Osteoblast (primary cell): ENCODE data around the gene INS. TPM values are rescaled to one million over a fixed set of nuclear protein-coding genes. Genes with fewer than 3 reads are reported as not detected.
A peak's percentile ranks its signal among the peaks of the same experiment; 100 is the strongest.

ENCODE experiments used
- DNase-seq: peaks from one replicate; pipeline ENCODE4 v3.0.0; 2011; ENCODE audit warnings: low spot score, mixed read lengths; ENCODE audit not compliant: insufficient read length; ENCODE audit errors: missing footprints
- H2AFZ ChIP-seq: 2 replicates; pipeline ENCODE4 v1.6.0; 2011; ENCODE audit warnings: mild to moderate bottlenecking, low read length
- H3K27ac ChIP-seq: 2 replicates; pipeline ENCODE4 v1.5.1; 2011; ENCODE audit warnings: mild to moderate bottlenecking, low read depth, low read length, moderate library complexity
- H3K27me3 ChIP-seq: 2 replicates; pipeline ENCODE4 v1.6.0; 2012; ENCODE audit warnings: mild to moderate bottlenecking, control low read depth, inconsistent platforms, low read length, moderate library complexity; ENCODE audit not compliant: insufficient read depth
- H3K36me3 ChIP-seq: 2 replicates; pipeline ENCODE4 v1.5.1; 2011; ENCODE audit warnings: mild to moderate bottlenecking, low read length, control low read depth, moderate library complexity; ENCODE audit not compliant: insufficient read depth
- H3K4me1 ChIP-seq: 2 replicates; pipeline ENCODE4 v1.5.1; 2011; ENCODE audit warnings: mild to moderate bottlenecking, low read length, control low read depth, moderate library complexity; ENCODE audit not compliant: insufficient read depth
- H3K4me2 ChIP-seq: 2 replicates; pipeline ENCODE4 v1.6.0; 2011; ENCODE audit warnings: mild to moderate bottlenecking, low read length; ENCODE audit not compliant: insufficient read depth
- H3K4me3 ChIP-seq: fragments of 200-600 bp; sonication (generic); 3 replicates; pipeline ENCODE4 v1.5.1; 2012; ENCODE audit warnings: mild to moderate bottlenecking, low read length, inconsistent platforms; ENCODE audit not compliant: insufficient read depth
- H3K79me2 ChIP-seq: 2 replicates; pipeline ENCODE4 v1.6.0; 2012; ENCODE audit warnings: mild to moderate bottlenecking, low read length, control low read depth, inconsistent platforms; ENCODE audit not compliant: insufficient read depth
- H3K9me3 ChIP-seq: 2 replicates; pipeline ENCODE4 v1.5.1; 2011; ENCODE audit warnings: low read depth, low read length, control low read depth
- H4K20me1 ChIP-seq: 2 replicates; pipeline ENCODE4 v1.6.0; 2012; ENCODE audit warnings: mild to moderate bottlenecking, low read length, control low read depth; ENCODE audit not compliant: insufficient read depth
- CTCF ChIP-seq: IDR thresholded peaks from 2 replicates; pipeline ENCODE4 v1.5.1; 2011; ENCODE audit warnings: mild to moderate bottlenecking, low read depth, low read length, moderate library complexity; ENCODE audit errors: extremely low read depth
- total RNA-seq: library from RNA; depleted of rRNA; stranded (reverse); fragments of >200 nt; gene quantifications from 2 replicates; pipeline ENCODE4 v1.2.3, GENCODE V29; 2012

INS gene
- total RNA-seq, 1 donor = not detected

GRCh38 chr11:2202900-2203439 is 42.0 kb upstream of the INS start:
- no peaks in the 10 kb centered on the region for H4K20me1 ChIP-seq
- H3K4me1 ChIP-seq = no peaks in the 10 kb centered on the region
- H3K4me2 ChIP-seq = no peak overlapping the region
- H3K27ac ChIP-seq = no peak overlapping the region
- no peak overlapping the region for H2AFZ ChIP-seq
- no peaks in the 10 kb centered on the region for H3K36me3 ChIP-seq
- H3K27me3 ChIP-seq = peaks cover 5% of the 10 kb centered on the region
- H3K4me3 ChIP-seq = no peak overlapping the region
- TF ChIP-seq CTCF = no peak
- peak; percentile 80 for DNase-seq
- peaks cover 2% of the 10 kb centered on the region for H3K9me3 ChIP-seq
- no peaks in the 10 kb centered on the region for H3K79me2 ChIP-seq

- no peak for TF ChIP-seq CTCF
- Histone ChIP-seq H4K20me1 (no peaks in the 10 kb centered on the region), H3K4me3 (no peak overlapping the region), H3K36me3 (no peaks in the 10 kb centered on the region), H3K4me1 (no peaks in the 10 kb centered on the region), H3K27ac (no peak overlapping the region), H3K79me2 (no peaks in the 10 kb centered on the region), H3K4me2 (no peak overlapping the region), H2AFZ (no peak overlapping the region), H3K9me3 (peaks cover 2% of the 10 kb centered on the region), H3K27me3 (peaks cover 5% of the 10 kb centered on the region)
- peak; percentile 82 for DNase-seq
Observed at GRCh38 chr11:2202071-2202899, 41.3 kb upstream of the INS start.

GRCh38 chr11:2201542-2201941 is 40.5 kb upstream of the INS start:
- TF ChIP-seq CTCF = no peak

GRCh38 chr11:2200957-2201519 is 40.0 kb upstream of the INS start:
- Histone ChIP-seq H3K36me3 (no peaks in the 10 kb centered on the region), H2AFZ (no peak overlapping the region), H3K4me3 (no peak overlapping the region), H3K79me2 (no peaks in the 10 kb centered on the region), H3K9me3 (no peaks in the 10 kb centered on the region), H3K27me3 (peaks cover 6% of the 10 kb centered on the region), H3K27ac (no peak overlapping the region), H3K4me2 (no peak overlapping the region), H3K4me1 (no peaks in the 10 kb centered on the region), H4K20me1 (no peaks in the 10 kb centered on the region)
- peak; percentile 76 for DNase-seq
- TF ChIP-seq CTCF = no peak

More at GRCh38 chr11:2201542-2201941, 40.5 kb upstream of the INS start:
- Histone ChIP-seq H3K4me3 (no peak overlapping the region), H3K27me3 (peaks cover 7% of the 10 kb centered on the region), H3K36me3 (no peaks in the 10 kb centered on the region), H3K4me2 (no peak overlapping the region), H2AFZ (no peak overlapping the region), H3K27ac (no peak overlapping the region), H3K9me3 (no peaks in the 10 kb centered on the region), H3K4me1 (no peaks in the 10 kb centered on the region), H3K79me2 (no peaks in the 10 kb centered on the region), H4K20me1 (no peaks in the 10 kb centered on the region)
- DNase-seq = peak; percentile 84
